NCI-H2081 (cell line): ENCODE data around the gene SETD1B.
"Not testable (repeated sequence)": the region's sequence is repeated elsewhere in the genome, so short reads cannot be mapped to it uniquely, and the experiment has no call there.

Source experiments
- DNase-seq, 2 experiments: peaks; one replicate each; lab custom pipeline; 2025; lab: John Stamatoyannopoulos, UW

SETD1B gene

GRCh38 chr12:121825041-121825523 is 21.3 kb downstream of the SETD1B start:
- DNase-seq = no peak

- no peak for DNase-seq
These were observed 22.7 kb downstream of the SETD1B start for GRCh38 chr12:121826318-121827150.

GRCh38 chr12:121827351-121828099 is 23.7 kb downstream of the SETD1B start:
- no peak for DNase-seq

GRCh38 chr12:121828306-121828705 is 24.5 kb downstream of the SETD1B start:
- DNase-seq = no peak

- DNase-seq = no peak
These were observed 25.0 kb downstream of the SETD1B start for GRCh38 chr12:121828826-121829225.

GRCh38 chr12:121829250-121829918 is 25.6 kb downstream of the SETD1B start:
- peak; percentile 34 to 65 for DNase-seq

- DNase-seq = no peak
These were observed 26.3 kb downstream of the SETD1B start for GRCh38 chr12:121830134-121830533.

- no peak for DNase-seq
These were observed 26.9 kb downstream of the SETD1B start for GRCh38 chr12:121830588-121831265.

- DNase-seq = no peak
These were observed 27.9 kb downstream of the SETD1B start for GRCh38 chr12:121831571-121832245.

- no peak for DNase-seq
These were observed 33.9 kb downstream of the SETD1B start for GRCh38 chr12:121837680-121838079.

- no peak for DNase-seq
These were observed 34.3 kb downstream of the SETD1B start for GRCh38 chr12:121838126-121838525.

GRCh38 chr12:121839106-121839992 is 35.5 kb downstream of the SETD1B start:
- DNase-seq = peak; percentile 95 to 97

GRCh38 chr12:121839993-121840761 is 36.4 kb downstream of the SETD1B start:
- DNase-seq = no peak

GRCh38 chr12:121843236-121843982 is 39.6 kb downstream of the SETD1B start:
- DNase-seq = no peak

GRCh38 chr12:121845701-121846100 is 41.9 kb downstream of the SETD1B start:
- no peak for DNase-seq

GRCh38 chr12:121849211-121849610 is 45.4 kb downstream of the SETD1B start:
- DNase-seq = no peak

- no peak for DNase-seq
These were observed 45.9 kb downstream of the SETD1B start for GRCh38 chr12:121849665-121850064.

- not testable (repeated sequence) for DNase-seq
These were observed 48.6 kb downstream of the SETD1B start for GRCh38 chr12:121852392-121852791.
